GM19468 (cell line): ENCODE measurements around the gene MAGEB1.

Experiments
- ATAC-seq: cut with Tn5 transposase; IDR thresholded peaks from one replicate; pipeline ENCODE4 v1.9.1; 2021; ENCODE audit warnings: mild to moderate bottlenecking, moderate library complexity, moderate number of reproducible peaks; ENCODE audit not compliant: unreplicated experiment; ENCODE audit errors: extremely low read depth

MAGEB1 gene, protein sequence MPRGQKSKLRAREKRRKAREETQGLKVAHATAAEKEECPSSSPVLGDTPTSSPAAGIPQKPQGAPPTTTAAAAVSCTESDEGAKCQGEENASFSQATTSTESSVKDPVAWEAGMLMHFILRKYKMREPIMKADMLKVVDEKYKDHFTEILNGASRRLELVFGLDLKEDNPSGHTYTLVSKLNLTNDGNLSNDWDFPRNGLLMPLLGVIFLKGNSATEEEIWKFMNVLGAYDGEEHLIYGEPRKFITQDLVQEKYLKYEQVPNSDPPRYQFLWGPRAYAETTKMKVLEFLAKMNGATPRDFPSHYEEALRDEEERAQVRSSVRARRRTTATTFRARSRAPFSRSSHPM

DNA sequence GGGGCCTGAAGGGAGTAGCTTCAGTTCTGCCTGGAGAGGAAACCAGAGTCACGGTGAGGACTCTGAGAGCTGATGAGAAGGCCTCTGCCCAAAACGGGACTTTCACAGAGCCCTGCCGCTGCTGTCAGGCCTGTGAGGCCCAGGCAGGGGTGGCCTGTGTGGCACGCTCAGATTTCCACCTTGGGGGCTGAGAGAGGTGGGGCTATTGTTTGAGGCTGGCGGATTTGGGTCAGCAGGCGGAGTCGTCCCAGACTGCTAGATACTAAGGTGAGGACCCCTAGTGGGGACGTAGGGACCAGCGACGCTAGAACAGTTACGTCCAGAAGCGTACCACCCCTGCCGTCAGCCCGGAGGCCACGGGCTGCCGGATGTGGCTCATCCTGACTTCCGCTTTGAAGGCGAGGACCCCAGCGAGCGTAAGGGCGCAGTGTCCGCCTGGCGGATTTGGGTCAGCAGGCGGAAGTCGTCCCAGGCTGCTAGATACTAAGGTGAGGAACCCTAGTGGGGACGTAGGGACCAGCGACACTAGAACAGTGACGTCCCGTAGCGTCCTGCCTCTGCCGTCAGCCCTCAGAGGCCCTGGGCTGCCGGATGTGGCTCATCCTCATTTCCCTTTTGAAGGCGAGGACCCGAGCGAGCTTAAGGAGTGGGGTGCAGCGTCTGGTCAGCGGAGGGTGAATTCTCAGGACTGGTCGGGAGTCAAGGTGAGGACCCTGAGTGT is at the start of gene MAGEB1:
TSS of gene MAGEB1 (plus strand) at position 378 of the 721 bp plus-strand sequence. CDS start 3,348 bp downstream, outside the sequence.
- no peak for ATAC-seq

DNA sequence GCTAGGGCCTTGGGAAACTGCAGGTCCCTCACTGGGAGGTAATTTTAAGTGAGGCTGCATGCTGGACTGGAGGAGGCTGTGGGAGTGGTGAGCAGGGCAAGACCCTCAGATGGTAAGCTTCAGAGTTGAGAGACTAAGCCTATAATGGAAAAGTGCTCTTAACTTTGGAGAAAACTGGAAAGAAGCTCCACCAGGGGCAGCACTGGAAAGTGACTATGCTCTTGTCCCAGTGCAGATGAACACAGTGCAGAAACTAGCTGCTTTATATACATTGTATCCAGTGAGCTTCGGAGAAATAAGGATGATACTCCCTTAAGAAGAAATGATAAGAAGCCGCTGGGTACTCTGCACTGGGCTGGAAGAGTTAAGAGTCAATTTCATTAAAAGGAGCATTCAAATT is 34.8 kb upstream of the MAGEB1 start:
- ATAC-seq: no peak

DNA sequence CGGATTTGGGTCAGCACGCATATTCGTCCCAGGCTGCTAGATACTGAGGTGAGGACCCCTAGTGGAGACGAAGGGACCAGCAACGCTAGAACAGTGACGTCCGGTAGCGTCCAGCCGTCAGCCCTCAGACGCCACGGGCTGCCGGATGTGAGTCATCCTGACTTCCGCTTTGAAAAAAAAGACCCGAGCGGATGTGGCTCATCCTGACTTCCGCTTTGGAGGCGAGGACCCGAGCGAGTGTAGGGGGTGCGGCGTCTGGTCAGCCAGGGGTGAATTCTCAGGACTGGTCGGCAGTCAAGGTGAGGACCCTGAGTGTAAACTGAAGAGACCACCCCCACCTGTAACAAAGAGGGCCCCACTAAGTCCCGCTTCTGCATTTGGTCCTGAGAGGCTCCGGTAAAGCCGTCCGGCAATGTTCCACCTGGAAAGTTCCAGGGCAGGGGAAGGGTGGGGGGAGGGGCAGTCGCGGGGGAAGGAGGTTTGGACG is 31.5 kb upstream of the MAGEB1 start, which contains the start of gene MAGEB2:
TSS of gene MAGEB2 (plus strand) at position 207 of the 487 bp plus-strand sequence. CDS start 3,018 bp downstream, outside the sequence.
- ATAC-seq: no peak

GRCh38 chrX:30217465-30217864 is 29.5 kb upstream of the MAGEB1 start:
- no peak for ATAC-seq

- ATAC-seq: no peak
These were observed 27.6 kb upstream of the MAGEB1 start for GRCh38 chrX:30219372-30219771.

DNA sequence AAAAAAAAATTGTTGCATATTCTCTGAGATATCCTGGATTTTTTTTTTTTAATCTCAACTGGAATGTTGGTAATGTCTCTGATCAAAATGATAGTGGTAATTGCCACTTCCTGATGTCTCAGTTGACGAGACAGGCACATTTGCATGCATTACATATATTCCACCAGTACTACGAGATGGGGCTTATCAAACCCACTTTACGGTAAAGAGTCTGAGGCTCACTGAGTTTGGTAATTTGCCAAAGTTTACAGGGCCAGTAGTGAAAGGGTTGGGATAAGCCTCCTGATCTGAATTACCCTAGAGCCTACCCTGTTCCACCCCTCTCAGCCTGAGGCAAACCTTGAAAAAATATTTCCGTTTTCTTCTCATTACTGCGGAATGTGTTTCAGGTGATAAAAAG is 26.3 kb upstream of the MAGEB1 start:
- ATAC-seq: no peak

- no peak for ATAC-seq
These were observed 22.4 kb upstream of the MAGEB1 start for GRCh38 chrX:30224536-30224935.

DNA sequence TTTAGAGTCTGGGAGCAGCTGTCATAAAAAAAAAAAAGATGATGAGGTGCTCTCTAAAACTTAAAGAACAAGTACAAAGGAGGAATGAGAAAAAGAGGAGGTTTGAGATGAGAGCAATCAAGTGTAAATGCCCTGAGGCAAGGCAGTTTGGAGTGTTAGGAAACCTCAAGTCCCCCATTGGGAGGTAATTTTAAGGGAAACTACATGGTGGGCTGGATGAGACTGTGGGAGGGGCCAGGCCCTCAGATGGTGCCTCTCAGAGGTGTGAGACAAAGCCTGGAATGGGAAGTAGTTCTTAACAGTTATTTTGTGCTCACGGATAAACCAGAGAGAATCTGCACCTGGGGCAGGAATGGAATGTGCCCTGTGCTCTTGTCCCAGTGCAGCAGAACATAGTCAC is 18.4 kb upstream of the MAGEB1 start:
- no peak for ATAC-seq

- ATAC-seq: no peak
These were observed 16.6 kb upstream of the MAGEB1 start, which contains the start of gene MAGEB3 for GRCh38 chrX:30230395-30230794. TSS of gene MAGEB3 (plus strand) at chrX:30230657. CDS start at chrX:30235925, 5,268 bp downstream.

DNA sequence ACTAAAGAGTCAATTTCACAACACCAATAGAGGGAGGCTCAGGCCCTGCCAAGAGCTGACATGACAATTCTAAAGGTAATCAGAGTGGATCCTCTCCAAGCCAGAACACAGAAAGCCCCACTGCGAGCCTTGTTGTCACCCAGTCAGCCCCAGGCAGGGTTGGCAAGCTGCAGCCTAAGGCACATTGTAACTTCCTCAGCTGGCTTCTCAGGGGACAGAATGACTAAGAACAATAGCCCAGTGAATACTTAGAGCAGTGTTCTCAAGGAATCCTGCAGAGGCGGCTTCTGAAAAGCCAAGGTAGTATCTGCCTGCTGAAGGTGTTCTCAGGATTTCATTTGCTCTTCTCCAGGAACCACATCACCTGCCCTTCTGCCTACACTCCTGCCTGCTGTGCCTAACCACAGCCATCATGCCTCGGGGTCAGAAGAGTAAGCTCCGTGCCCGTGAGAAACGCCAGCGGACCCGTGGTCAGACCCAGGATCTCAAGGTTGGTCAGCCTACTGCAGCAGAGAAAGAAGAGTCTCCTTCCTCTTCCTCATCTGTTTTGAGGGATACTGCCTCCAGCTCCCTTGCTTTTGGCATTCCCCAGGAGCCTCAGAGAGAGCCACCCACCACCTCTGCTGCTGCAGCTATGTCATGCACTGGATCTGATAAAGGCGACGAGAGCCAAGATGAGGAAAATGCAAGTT is 5.1 kb upstream of the MAGEB1 start, which contains the start of gene MAGEB4:
TSS of gene MAGEB4 (plus strand) at position 277 of the 692 bp plus-strand sequence. CDS start at position 413, 136 bp downstream.
- ATAC-seq: no peak

DNA sequence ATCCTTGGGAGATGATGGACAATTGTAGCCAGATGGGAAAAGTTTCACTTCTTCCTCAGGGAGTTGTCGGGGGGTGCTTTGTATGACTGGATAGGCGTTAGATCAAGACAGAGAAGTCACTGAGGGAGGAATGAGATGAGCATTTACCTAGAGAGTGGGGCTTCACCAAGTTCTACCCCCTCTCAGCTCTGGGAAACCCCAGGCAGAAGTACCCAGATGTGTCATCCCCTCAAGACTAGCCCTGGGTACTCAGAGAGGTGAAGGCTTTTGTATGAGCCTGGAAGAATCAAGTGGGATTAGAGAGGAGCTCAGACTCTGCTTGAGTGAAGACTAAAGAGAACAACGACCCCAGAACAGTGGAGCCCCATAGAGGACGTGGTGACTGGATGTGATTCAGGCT is 1.9 kb downstream of the MAGEB1 start:
- no peak for ATAC-seq

DNA sequence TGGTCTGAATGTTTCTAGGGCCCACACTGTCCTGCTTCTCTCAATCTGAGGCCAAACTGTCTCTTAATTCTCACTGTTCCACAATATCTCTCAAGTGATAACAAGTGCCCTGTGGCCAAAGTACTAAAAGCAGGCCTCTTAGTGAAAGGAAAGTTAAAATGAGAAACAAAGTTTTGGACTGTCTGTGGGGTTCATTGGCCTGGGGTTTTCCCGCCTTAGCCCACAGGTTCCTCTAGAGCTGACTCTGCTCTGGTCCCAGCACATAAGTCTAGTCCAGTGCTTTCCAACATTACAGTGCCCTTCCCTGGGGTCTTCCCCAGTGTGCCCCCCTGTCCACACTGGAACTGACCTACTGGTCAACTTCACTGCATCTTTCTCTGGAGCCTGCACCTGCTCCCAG is 6.3 kb downstream of the MAGEB1 start:
- no peak for ATAC-seq

DNA sequence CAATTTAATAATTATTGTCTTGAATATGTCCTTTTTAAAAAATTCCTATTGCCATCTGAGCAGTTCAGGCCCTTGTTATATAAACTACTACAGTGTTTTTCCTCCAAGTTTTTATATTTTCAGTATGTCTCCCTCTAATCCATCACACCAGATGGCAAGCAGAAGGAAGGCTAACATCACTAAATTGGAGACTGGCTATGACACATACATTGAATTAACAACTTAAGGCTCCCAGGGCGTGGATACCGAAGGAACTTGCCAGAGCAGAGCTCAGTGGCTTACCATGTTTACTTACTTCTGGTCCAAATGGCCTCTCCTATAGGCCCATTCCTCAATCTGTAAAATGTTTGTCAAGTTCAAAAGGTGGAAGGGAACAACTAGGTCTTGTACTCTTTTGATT is 13.0 kb downstream of the MAGEB1 start:
- ATAC-seq: no peak

DNA sequence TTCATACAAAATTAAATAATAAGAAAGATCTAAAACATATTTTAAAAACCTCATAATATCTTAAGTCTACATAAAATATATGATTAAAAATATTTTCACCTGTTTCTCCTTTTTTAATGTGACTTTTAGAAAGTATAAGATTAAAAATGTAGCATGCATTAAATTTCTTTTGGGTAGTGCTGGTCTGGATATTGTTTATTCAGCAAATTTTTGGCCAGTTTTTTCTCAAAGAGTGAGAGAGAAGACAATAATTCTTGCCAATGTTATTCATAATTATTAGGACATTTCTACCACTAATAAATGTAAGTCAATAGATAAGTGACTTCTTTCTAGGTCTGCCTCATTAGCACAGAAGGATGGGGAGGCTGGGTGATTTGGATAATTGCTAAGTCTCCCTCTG is 14.1 kb downstream of the MAGEB1 start:
- no peak for ATAC-seq

GRCh38 chrX:30262763-30263162 is 15.8 kb downstream of the MAGEB1 start:
- no peak for ATAC-seq

- no peak for ATAC-seq
These were observed 23.7 kb downstream of the MAGEB1 start for GRCh38 chrX:30270639-30271038.

- no peak for ATAC-seq
These were observed 28.6 kb downstream of the MAGEB1 start for GRCh38 chrX:30275498-30275897.

GRCh38 chrX:30278365-30278764 is 31.4 kb downstream of the MAGEB1 start:
- ATAC-seq: no peak

DNA sequence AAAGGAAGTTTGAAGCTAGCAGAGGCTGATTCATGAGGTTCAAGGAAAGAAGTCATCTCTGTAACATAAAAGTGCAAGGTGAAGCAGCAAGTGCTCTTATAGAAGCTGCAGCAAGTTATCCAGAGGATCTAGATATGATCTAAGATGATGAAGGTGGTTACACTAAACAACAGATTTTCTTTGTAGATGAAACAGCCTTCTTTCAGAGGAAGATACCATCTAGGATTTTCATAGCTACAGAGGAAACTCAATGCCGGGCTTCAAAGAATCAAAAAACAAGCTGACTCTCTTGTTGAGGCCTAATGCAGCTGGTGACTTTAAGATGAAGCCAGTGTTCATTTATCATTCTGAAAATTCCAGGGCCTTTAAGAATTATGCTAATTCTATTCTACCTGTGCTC is 33.5 kb downstream of the MAGEB1 start:
- ATAC-seq: no peak

- ATAC-seq: no peak
These were observed 35.6 kb downstream of the MAGEB1 start for GRCh38 chrX:30282527-30282926.
